NB4 (cell line): ENCODE results near the gene OPN1MW.
"Not testable (repeated sequence)": the region's sequence is repeated elsewhere in the genome, so short reads cannot be mapped to it uniquely, and the experiment has no call there.

Experiments used
- DNase-seq: peaks from one replicate; pipeline ENCODE4 v3.0.0; 2010; ENCODE audit warnings: low read depth
- H3K4me3 ChIP-seq: one replicate; pipeline ENCODE4 v1.5.1; 2011; ENCODE audit warnings: mild to moderate bottlenecking, low read depth, low read length, moderate library complexity
- MYC ChIP-seq: IDR thresholded peaks from 2 replicates; pipeline ENCODE4 v1.6.1; 2011; ENCODE audit warnings: low read depth, low read length
- POLR2A ChIP-seq: IDR thresholded peaks from 2 replicates; pipeline ENCODE4 v1.6.1; 2011; ENCODE audit warnings: mild to moderate bottlenecking; ENCODE audit not compliant: insufficient read length; ENCODE audit errors: extremely low read depth
- TF ChIP-seq, protein P1 (sequence below): IDR thresholded peaks from one replicate; pipeline ENCODE4 v1.5.1; 2012; ENCODE audit warnings: low read depth, low read length
- TF ChIP-seq, protein P2 (sequence below): IDR thresholded peaks from 2 replicates; pipeline ENCODE4 v1.6.1; 2011; ENCODE audit warnings: low read depth, low read length

Gene OPN1MW

DNA sequence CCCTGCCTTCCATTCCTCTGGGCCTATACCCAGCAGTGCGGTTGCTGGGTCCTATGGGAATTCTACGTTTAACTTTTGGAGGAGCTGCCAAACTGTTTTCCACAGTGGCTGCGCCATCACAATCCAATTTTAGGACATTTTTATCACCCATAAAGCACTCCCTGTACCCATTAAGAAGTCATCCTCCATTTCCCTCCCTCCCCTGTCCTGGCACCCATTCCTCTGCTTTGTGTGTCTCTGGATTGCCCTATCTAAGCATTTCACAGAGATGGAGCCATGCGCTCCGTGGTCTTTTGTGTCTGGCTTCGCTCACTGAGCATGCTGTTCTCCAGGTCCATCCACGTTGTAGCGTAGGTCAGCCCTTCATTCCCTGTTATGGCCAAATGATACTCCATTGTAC lies 40.0 kb upstream of the OPN1MW start:
- no peak for TF ChIP-seq MYC
- TF ChIP-seq, protein P1, sequence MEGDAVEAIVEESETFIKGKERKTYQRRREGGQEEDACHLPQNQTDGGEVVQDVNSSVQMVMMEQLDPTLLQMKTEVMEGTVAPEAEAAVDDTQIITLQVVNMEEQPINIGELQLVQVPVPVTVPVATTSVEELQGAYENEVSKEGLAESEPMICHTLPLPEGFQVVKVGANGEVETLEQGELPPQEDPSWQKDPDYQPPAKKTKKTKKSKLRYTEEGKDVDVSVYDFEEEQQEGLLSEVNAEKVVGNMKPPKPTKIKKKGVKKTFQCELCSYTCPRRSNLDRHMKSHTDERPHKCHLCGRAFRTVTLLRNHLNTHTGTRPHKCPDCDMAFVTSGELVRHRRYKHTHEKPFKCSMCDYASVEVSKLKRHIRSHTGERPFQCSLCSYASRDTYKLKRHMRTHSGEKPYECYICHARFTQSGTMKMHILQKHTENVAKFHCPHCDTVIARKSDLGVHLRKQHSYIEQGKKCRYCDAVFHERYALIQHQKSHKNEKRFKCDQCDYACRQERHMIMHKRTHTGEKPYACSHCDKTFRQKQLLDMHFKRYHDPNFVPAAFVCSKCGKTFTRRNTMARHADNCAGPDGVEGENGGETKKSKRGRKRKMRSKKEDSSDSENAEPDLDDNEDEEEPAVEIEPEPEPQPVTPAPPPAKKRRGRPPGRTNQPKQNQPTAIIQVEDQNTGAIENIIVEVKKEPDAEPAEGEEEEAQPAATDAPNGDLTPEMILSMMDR, result no peak
- TF ChIP-seq, protein P2, sequence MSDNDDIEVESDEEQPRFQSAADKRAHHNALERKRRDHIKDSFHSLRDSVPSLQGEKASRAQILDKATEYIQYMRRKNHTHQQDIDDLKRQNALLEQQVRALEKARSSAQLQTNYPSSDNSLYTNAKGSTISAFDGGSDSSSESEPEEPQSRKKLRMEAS, result no peak
- TF ChIP-seq POLR2A, result no peak
- H3K4me3 ChIP-seq, result no peak overlapping the region
- DNase-seq, result no peak

DNA sequence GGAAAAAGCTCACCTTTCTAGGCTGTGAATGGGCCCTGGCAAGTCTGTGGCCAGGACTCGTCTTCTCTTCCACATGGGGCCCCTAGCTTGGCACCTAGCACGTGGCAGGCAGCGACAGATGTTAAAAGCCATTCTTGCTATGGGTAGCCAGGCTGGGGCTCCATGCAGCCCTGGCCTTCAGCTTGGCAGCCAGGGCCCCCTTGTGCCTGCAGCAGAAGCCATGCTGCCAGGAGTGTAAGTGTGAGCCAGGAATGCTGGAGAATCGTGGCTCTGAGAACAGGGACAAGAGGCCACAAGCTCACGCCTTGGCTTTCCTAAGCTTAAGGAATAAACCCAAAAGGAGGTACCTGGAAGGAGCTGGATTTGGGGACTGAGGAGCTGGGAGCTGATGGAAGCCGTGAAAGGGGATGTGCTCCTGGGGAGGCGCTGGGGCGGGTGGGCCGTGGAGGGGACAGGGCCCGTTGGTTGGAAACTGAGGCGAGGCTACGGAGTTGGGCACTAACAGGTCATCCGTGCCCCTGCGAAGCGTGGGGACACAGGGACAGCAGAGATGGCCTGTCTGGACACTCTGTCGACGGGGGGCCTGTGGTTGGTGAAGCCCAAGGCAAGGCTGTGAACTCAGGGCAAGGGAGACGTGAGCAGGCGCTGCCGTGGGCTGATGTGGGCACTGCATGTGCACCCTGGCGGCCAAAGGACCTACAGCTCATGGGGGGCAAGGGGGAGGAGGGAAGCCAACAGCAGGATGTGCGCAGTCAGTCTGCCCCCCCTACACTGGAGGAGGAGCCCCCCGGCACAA lies 39.2 kb upstream of the OPN1MW start:
- DNase-seq, result no peak
- H3K4me3 ChIP-seq, result no peak overlapping the region
- TF ChIP-seq MYC, result no peak
- no peak for TF ChIP-seq POLR2A
- TF ChIP-seq, protein P1, result no peak
- TF ChIP-seq, protein P2, result no peak

DNA sequence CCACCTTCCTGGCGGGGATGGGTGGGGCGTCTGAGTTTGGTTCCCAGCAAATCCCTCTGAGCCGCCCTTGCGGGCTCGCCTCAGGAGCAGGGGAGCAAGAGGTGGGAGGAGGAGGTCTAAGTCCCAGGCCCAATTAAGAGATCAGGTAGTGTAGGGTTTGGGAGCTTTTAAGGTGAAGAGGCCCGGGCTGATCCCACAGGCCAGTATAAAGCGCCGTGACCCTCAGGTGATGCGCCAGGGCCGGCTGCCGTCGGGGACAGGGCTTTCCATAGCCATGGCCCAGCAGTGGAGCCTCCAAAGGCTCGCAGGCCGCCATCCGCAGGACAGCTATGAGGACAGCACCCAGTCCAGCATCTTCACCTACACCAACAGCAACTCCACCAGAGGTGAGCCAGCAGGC lies 38.4 kb upstream of the OPN1MW start, which contains the start of gene OPN1LW:
Gene OPN1LW (plus strand): TSS at position 234 of the 400 bp plus-strand sequence. CDS start 41 bp downstream, at position 275.
- not testable (repeated sequence) for DNase-seq, H3K4me3 ChIP-seq

DNA sequence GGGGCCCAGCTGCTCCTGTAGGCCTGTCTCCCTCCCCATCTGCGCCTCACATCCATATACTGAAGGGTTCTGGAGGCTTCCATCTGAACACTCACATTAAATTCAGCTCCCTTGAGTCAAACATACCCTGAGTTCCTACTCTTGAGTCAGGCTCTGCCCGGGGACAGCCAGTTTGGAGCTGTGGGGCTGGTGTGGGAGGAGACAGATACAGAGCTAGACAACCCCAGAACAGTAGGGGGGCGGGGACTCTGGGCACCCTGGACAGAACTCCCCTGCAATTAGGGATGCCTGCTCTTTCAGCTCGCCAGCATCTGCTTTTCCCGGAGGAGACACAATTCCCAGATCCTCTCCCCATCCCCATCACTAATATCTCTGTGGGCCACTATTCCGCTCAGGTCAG lies 31.4 kb upstream of the OPN1MW start:
- not testable (repeated sequence) for DNase-seq, H3K4me3 ChIP-seq

DNA sequence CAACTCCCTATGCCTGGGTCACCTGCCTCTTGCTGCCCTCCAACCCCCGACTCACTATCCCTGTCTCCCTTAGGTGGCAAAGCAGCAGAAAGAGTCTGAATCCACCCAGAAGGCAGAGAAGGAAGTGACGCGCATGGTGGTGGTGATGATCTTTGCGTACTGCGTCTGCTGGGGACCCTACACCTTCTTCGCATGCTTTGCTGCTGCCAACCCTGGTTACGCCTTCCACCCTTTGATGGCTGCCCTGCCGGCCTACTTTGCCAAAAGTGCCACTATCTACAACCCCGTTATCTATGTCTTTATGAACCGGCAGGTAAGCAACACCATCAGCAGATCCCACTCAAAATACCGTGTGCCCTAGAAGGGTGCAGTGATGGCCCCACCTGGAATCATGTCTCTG lies 26.2 kb upstream of the OPN1MW start:
- DNase-seq, H3K4me3 ChIP-seq: not testable (repeated sequence)

DNA sequence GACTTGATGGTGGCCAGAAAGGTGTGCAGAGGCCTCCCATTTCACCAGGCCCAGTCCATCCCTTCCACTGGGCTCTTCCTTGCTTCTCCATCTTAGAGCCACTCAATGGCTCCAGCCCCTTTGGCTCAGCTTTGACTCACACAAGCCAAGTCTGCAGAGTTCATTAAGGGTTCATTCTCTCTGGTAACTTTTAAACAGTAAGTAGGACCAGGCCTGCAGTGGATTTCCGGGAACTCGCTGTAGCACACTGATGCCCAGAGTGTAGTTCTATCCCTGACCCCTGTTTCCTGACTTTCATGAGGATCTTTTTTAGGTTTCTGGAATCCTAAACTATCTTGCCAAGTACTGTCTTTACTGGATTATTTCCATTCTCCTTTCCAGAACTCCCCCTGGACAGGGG lies 25.2 kb upstream of the OPN1MW start:
- DNase-seq, H3K4me3 ChIP-seq: not testable (repeated sequence)

DNA sequence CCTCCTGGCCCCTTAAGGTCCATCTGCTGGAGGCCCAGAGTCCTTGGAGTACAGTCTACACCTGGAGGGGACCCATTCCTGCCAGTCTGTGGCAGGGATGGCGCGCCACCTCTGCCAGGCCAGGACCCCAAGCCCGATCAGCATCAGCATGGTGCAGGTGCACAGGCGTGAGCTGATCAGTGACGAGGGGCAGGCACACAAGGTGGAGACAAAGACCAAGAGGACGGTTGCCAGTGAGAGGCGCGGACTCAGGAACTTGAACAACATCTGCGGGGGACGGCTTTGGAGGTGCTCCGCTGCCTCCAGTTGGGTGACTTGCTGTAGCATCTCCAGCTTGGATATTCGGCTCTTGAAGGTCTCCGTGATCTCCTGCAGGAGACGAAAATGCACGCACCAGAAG lies 23.1 kb upstream of the OPN1MW start:
- not testable (repeated sequence) for H3K4me3 ChIP-seq

DNA sequence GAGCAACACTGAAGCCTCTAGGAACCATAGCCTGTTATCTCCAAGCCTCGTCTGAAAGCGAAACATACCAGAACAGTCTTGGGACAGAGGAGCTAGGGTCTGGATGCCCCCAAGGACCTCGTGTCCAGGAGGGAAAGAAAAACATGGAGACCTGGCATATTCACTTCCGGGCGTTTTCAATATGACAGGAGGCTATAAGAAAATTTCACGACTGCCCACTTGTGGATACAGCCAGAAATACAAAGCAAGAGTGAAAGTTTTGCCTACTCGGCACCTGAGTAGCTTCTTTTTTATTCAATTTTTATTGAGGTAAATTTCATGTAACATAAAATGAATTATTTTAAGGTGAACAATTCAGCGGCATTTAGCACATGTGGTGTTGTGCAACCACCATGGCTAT lies 17.5 kb upstream of the OPN1MW start:
- DNase-seq, H3K4me3 ChIP-seq: not testable (repeated sequence)

More for the DNA sequence above, 23.1 kb upstream of the OPN1MW start:
- DNase-seq, result not testable (repeated sequence)

DNA sequence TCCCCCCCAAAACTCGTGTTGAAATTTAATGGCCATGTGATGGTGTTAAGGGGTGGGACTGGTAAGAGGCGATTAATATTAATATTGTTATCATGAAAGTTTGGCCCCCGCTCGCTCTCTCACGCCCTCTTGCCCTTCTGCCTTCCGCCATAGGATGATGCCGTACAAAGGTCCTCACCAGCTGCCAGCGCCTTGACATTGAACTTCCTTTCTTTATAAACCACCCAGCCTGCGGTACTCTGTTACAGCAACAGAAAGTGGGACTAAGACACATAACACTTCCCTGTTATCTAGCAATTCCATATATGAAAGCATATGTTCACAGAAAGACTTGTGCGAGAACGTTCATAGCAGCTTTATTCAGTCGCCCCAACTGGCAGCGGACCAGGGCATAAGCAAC lies 14.0 kb upstream of the OPN1MW start:
- not testable (repeated sequence) for DNase-seq, H3K4me3 ChIP-seq

DNA sequence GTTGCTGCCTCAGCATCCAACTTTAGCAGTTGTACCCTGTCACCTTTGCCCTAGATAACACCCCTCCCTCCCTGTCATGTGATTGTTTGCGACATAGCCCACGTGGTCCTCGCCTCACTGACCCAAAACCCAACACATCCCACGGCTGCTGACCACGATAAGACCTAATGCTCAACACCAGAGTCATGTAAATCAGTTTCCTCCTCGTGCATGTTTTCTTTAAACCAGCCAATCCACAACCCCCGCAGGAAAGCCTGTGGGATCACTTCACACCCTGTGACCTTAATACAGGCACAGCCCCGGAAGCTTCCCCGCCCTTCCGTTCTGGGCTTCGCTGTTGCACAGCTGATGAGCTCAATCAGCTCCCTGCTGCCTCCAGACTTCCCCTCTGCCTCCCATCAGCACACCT lies 9.9 kb upstream of the OPN1MW start:
- not testable (repeated sequence) for DNase-seq, H3K4me3 ChIP-seq

DNA sequence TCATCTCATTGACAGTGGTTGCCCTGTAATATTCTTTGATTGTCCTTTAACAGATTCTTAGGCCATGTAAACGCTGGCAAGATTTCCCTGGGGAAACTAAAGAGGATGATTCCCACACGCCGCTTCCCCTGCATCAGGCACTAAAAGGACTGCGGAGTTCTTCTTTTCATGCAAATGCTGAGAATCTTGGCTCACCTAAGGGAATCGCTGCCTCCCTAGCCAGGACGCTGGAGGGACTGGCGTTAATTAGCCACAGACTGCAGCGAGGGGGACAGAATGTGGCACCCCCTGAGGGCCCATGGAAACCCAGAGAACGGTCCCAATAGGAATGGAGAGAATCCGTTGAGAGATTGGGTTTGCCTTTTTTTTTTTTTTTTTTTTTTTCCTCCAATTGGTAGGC lies 8.0 kb upstream of the OPN1MW start:
- H3K4me3 ChIP-seq, DNase-seq: not testable (repeated sequence)

DNA sequence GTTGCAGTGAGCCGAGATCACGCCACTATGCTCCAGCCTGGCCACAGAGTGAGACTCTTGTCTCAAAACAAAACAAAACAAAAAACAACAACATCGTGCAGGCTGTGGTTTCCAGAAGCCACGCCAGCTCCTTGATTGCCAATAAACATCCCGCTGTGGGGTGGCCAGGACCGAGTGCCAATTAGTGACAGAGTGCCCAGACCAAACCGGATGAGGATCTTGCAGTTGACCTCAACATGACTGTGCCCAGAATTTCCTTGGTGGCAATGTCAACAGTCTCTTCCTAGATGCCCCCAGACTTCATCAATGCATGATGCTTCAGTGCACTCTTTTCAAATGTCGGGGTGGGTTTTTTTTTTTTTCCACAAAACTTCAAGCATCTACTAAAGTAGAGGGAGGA lies 1.4 kb downstream of the OPN1MW start:
- H3K4me3 ChIP-seq, DNase-seq: not testable (repeated sequence)

DNA sequence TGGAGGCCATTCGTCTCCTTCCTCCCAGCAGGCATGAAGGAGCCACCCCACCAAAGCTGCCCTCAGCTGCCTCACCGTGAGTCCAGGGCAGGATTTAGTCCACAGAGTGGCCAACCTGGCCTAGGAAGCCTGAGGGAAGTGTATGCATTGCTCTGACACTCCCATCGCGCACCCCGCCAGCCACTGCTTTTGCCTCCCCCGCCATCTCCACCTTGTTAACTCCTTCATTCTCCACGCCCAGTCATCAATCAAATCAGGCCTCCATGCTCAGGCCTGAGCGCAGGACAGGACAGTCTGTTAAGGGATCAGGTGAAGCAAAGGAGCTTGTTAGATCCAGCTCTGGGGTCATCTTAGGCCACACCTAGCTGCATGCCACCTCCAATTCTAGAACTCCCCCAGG lies 10.4 kb downstream of the OPN1MW start:
- not testable (repeated sequence) for DNase-seq, H3K4me3 ChIP-seq

DNA sequence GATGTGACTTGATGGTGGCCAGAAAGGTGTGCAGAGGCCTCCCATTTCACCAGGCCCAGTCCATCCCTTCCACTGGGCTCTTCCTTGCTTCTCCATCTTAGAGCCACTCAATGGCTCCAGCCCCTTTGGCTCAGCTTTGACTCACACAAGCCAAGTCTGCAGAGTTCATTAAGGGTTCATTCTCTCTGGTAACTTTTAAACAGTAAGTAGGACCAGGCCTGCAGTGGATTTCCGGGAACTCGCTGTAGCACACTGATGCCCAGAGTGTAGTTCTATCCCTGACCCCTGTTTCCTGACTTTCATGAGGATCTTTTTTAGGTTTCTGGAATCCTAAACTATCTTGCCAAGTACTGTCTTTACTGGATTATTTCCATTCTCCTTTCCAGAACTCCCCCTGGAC lies 11.9 kb downstream of the OPN1MW start:
- DNase-seq, H3K4me3 ChIP-seq: not testable (repeated sequence)

DNA sequence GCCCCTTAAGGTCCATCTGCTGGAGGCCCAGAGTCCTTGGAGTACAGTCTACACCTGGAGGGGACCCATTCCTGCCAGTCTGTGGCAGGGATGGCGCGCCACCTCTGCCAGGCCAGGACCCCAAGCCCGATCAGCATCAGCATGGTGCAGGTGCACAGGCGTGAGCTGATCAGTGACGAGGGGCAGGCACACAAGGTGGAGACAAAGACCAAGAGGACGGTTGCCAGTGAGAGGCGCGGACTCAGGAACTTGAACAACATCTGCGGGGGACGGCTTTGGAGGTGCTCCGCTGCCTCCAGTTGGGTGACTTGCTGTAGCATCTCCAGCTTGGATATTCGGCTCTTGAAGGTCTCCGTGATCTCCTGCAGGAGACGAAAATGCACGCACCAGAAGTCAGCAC lies 14.1 kb downstream of the OPN1MW start:
- DNase-seq, result not testable (repeated sequence)

DNA sequence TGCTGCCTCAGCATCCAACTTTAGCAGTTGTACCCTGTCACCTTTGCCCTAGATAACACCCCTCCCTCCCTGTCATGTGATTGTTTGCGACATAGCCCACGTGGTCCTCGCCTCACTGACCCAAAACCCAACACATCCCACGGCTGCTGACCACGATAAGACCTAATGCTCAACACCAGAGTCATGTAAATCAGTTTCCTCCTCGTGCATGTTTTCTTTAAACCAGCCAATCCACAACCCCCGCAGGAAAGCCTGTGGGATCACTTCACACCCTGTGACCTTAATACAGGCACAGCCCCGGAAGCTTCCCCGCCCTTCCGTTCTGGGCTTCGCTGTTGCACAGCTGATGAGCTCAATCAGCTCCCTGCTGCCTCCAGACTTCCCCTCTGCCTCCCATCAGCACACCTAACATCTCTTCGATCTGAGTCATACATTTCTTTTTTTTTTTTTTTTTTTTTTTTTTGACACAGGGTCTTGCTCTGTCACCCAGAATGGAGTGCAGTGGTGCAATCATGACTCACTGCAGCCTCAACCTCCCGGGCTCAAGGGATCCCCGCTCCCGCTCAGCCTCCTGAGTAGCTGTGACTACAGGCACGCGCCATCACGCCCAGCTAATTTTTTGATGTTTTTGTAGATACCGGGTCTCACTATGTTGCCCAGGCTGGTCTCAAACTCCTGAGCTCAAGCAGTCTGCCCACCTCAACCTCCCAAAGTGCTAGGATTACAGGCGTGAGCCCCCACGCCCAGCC lies 27.4 kb downstream of the OPN1MW start:
- H3K4me3 ChIP-seq, DNase-seq: not testable (repeated sequence)

More for the DNA sequence above, 14.1 kb downstream of the OPN1MW start:
- H3K4me3 ChIP-seq, result not testable (repeated sequence)
